Thyroid gland (tissue), 4 donors: ENCODE results near the gene NQO2. TPM values are rescaled to one million over a fixed set of nuclear protein-coding genes. Genes with fewer than 3 reads are reported as not detected.

Experiments
- DNase-seq, 2 donors: peaks; one replicate each; pipeline ENCODE4 v3.0.0-alpha.2; 2019
- H3K27ac ChIP-seq, 3 donors: fragments of 200-600 bp; sonication (generic); 1 replicate in 2 of 3; 2 replicates in 1 of 3; pipeline ENCODE4 v1.5.1; 2016 to 2019; ENCODE audit warnings: mild to moderate bottlenecking in 1 of 3, moderate library complexity in 1 of 3
- H3K27me3 ChIP-seq: fragments of 200-600 bp; sonication (generic); one replicate; pipeline ENCODE4 v1.5.1; 2019
- H3K36me3 ChIP-seq, 2 donors: fragments of 200-600 bp; sonication (generic); one replicate each; pipeline ENCODE4 v1.5.1; 2016 to 2019
- H3K4me1 ChIP-seq, 2 donors: fragments of 200-600 bp; sonication (generic); one replicate each; pipeline ENCODE4 v1.5.1; 2017 to 2019
- H3K4me3 ChIP-seq, 3 donors: fragments of 200-600 bp; sonication (generic); replicated peaks in 1 of 3; 1 replicate in 2 of 3; 2 replicates in 1 of 3; pipeline ENCODE4 v1.5.1; 2016; ENCODE audit warnings: mild to moderate bottlenecking in 1 of 3
- H3K9me3 ChIP-seq: fragments of 200-600 bp; sonication (generic); one replicate; pipeline ENCODE4 v1.5.1; 2017
- POLR2A ChIP-seq, 2 donors: fragments of 450-650 bp; IDR thresholded peaks; one replicate each; pipeline ENCODE4 v1.6.1; 2017; ENCODE audit warnings: antibody characterized with exemption in 2 of 2, mild to moderate bottlenecking in 2 of 2, moderate library complexity in 1 of 2
- WGBS, 2 donors: methylation state at CpG; one replicate each; pipeline ENCODE4 v1.1.5; 2017; 5-methylcytosine and 5-hydroxymethylcytosine counted together
- intact Hi-C: fragments of 100-400 bp; cut with DNase I; formaldehyde crosslinking; loops from one replicate; pipeline ENCODE4 v1.15.1; 2023
- total RNA-seq, 4 donors: library from RNA; depleted of rRNA; stranded (reverse); fragments of >200 nt; gene quantifications; one replicate each; pipeline ENCODE4 v1.2.3, GENCODE V29; 2016
- TF ChIP-seq, protein P1 (sequence below), 6 experiments: fragments of 200-600 bp in 3 of 6; fragments of 450-650 bp in 3 of 6; sonication (generic) in 3 of 6; IDR thresholded peaks; one replicate each; pipeline ENCODE4 v1.5.1; 2016 to 2019; ENCODE audit warnings: antibody characterized with exemption in 6 of 6, mild to moderate bottlenecking in 2 of 6, inconsistent platforms in 1 of 6, moderate library complexity in 1 of 6

Gene NQO2
- total RNA-seq, 4 donors from 2014 or later: 20.7 to 43.0 (median 36.3) TPM

DNA sequence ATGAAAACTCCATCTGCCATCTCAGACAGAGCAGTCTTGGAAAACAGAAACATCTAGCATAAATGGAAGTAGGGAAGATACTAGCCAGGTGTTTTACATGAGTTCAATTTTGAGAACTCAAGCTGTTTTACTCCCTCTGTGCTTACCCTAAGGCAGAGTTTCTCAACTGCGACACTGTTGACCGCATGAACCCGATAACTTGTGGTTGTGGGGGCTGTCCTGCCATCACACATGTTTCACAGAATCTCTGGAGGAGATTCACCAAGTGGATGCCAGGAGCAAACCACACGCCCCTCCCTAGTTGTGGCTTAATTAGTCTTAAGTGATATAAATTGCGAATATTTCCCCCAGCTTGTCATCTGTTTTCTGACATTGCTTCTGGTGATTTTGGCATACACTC, 26.0 kb upstream of the NQO2 start:
- TF ChIP-seq, protein P1, sequence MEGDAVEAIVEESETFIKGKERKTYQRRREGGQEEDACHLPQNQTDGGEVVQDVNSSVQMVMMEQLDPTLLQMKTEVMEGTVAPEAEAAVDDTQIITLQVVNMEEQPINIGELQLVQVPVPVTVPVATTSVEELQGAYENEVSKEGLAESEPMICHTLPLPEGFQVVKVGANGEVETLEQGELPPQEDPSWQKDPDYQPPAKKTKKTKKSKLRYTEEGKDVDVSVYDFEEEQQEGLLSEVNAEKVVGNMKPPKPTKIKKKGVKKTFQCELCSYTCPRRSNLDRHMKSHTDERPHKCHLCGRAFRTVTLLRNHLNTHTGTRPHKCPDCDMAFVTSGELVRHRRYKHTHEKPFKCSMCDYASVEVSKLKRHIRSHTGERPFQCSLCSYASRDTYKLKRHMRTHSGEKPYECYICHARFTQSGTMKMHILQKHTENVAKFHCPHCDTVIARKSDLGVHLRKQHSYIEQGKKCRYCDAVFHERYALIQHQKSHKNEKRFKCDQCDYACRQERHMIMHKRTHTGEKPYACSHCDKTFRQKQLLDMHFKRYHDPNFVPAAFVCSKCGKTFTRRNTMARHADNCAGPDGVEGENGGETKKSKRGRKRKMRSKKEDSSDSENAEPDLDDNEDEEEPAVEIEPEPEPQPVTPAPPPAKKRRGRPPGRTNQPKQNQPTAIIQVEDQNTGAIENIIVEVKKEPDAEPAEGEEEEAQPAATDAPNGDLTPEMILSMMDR (IDR thresholded peaks at IDR 0.05): no peak
- no peak for TF ChIP-seq POLR2A (IDR thresholded peaks at IDR 0.05)
- H3K27me3 ChIP-seq: no peaks in the 10 kb centered on the region
- no peak overlapping the region for H3K27ac ChIP-seq
- 89 to 93% methylated on average over 5 of the region's 5 CpGs for WGBS, 2 donors
- no peaks in the 10 kb centered on the region for H3K36me3 ChIP-seq
- intact Hi-C loops: no loop called here
- no peak overlapping the region for H3K4me3 ChIP-seq
- H3K9me3 ChIP-seq: no peaks in the 10 kb centered on the region
- no peak for DNase-seq
- H3K4me1 ChIP-seq: peaks cover 6 to 9% of the 10 kb centered on the region in 2 donors

DNA sequence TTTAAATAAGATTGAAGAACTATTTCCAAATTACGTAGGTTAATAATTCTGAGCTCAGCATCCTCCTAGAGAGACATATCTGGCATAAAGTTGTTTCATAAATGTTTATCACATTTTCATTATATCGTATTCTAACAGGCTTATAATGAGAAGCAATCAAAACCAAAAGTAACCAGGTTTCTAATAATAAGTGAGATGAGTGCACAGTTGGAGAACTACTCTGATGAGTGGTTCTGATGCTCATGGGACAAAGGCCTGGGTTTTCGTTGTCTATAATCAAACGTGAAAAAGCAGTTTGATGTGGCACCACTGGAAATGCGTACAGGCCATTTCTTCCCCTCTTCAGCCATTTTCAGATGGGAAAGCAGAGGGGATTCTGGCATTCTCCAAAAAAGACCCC, 23.6 kb upstream of the NQO2 start:
- no peak for DNase-seq
- H3K4me3 ChIP-seq: no peak overlapping the region
- H3K36me3 ChIP-seq: no peaks in the 10 kb centered on the region
- no peaks in the 10 kb centered on the region for H3K9me3 ChIP-seq
- 91 to 95% methylated on average over 5 of the region's 5 CpGs for WGBS, 2 donors
- no peaks in the 10 kb centered on the region for H3K27me3 ChIP-seq
- TF ChIP-seq, protein P1 (IDR thresholded peaks at IDR 0.05): no peak
- no peak for TF ChIP-seq POLR2A (IDR thresholded peaks at IDR 0.05)
- intact Hi-C loops: no loop called here
- H3K27ac ChIP-seq: no peak overlapping the region
- no peaks in the 10 kb centered on the region for H3K4me1 ChIP-seq

DNA sequence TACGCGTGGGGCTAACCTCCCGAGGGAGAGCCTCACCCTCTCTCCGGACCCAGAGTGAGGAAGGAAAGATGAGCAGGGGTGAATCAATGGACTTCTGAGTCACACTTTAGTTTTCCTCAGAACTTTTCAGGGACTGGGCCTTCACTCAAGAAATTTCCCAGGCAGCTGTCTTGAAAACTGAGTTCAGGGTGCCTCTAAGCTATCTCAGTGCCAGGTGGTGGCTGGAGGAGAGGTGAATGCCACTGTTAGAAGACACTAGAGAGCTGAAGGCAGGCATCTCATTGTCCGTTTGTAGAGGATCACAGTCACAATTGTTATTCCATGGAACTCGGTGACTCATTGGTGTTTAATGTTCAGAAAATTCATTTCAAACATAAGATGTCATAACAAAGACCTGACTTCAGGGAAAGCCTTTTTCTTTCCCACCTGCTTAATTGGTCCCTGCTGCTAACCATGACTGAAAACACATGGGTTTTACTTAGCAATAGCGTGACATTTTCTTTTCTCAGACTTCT, 23.1 kb upstream of the NQO2 start:
- TF ChIP-seq, protein P1 (IDR thresholded peaks at IDR 0.05): no peak
- TF ChIP-seq POLR2A (IDR thresholded peaks at IDR 0.05): no peak
- Histone ChIP-seq H3K27me3 (no peaks in the 10 kb centered on the region), H3K9me3 (no peaks in the 10 kb centered on the region), H3K27ac (no peak overlapping the region), H3K4me3 (no peak overlapping the region), H3K36me3 (no peaks in the 10 kb centered on the region), H3K4me1 (no peaks in the 10 kb centered on the region)
- intact Hi-C loops: no loop called here
- DNase-seq: no peak
- 77 to 81% methylated on average over 7 of the region's 7 CpGs for WGBS, 2 donors

DNA sequence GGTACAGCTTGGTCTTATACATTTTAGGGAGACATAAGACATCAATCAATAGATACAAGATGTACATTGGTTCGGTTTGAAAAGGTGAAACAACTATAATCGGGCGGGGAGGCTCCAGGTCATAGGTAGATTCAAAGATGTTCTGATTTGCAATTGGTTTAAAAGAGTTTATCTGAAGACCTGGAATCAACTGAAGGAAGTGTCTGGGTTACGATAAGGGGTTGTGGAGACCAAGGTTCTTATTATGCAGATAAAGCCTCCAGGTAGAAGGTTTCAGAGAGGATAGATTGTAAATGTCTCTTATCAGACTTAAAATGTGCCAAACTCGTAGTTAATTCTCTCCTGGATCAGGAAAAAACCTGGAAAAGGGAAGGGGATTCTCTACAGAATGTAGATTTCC, 22.4 kb upstream of the NQO2 start:
- Histone ChIP-seq H3K9me3 (no peaks in the 10 kb centered on the region), H3K27me3 (no peaks in the 10 kb centered on the region), H3K27ac (no peak overlapping the region), H3K4me3 (no peak overlapping the region), H3K36me3 (no peaks in the 10 kb centered on the region), H3K4me1 (peaks cover 0 to 3% of the 10 kb centered on the region in 2 donors)
- WGBS, 2 donors: 91 to 96% methylated on average over 5 of the region's 5 CpGs
- TF ChIP-seq POLR2A (IDR thresholded peaks at IDR 0.05): no peak
- intact Hi-C loops: no loop called here
- DNase-seq: no peak

DNA sequence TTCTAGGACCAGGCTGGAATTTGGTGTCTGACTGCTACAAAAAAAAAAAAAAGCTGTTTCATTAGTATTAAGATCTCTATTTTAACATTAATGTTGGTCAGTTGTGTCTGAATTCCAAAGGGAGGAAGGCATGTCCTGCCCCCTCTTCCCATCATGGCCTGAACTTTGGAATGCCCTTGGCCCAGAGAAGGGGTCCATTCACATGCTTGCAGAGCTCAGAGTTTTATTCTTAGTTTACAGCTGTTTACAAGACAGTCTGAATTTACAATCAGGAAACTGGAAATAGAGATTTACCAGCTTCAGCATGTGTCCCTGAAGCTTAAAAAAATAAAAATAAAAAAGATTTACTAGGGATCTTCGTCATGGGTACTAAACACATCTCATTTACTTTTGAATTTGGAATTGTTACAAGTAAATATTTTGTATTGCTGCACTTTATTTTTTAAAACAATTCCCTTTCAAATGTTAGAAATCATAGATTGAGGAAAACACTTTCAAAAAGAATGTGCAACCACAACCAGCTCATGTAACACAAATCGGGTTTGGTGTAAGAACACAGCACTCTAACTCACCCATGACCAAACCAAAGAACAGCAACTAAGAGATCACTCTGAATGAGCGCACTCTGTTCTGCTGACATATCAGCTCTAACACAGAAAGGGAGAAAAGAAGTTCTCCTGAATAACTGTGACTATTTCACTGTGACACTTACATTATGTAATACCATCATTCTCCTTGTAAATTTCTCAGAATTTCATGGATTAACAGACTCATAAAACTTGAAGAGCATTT, 21.7 kb upstream of the NQO2 start:
- 64 to 72% methylated on average over 3 of the region's 3 CpGs for WGBS, 2 donors
- TF ChIP-seq, protein P1 (IDR thresholded peaks at IDR 0.05): no peak
- TF ChIP-seq POLR2A (IDR thresholded peaks at IDR 0.05): no peak
- peaks cover 0 to 9% of the 10 kb centered on the region in 2 donors for H3K4me1 ChIP-seq

More for the DNA sequence above, 21.7 kb upstream of the NQO2 start:
- no peaks in the 10 kb centered on the region for H3K36me3 ChIP-seq
- no peak overlapping the region for H3K4me3 ChIP-seq
- DNase-seq: no peak
- no peak overlapping the region for H3K27ac ChIP-seq
- H3K9me3 ChIP-seq: no peaks in the 10 kb centered on the region
- intact Hi-C loops: no loop called here
- H3K27me3 ChIP-seq: no peaks in the 10 kb centered on the region
